HTR-8/SVneo (cell line): Measurements from ENCODE around the gene P4HA2.
A peak's percentile ranks its signal among the peaks of the same experiment; 100 is the strongest.

Source experiments
- DNase-seq: peaks from one replicate; pipeline ENCODE4 v3.0.0; 2011; ENCODE audit warnings: low spot score, mixed read lengths; ENCODE audit not compliant: insufficient read length
- FAIRE-seq: peaks from 2 replicates; lab custom pipeline; 2011; peaks lifted over from hg19 to GRCh38; lab: Jason Lieb, UNC

P4HA2 gene

GRCh38 chr5:132253452-132254320, 26.0 kb upstream of the P4HA2 start:
- no peak for DNase-seq
- FAIRE-seq: no peak

- FAIRE-seq (no peak), DNase-seq (no peak)
These were observed 25.4 kb upstream of the P4HA2 start for GRCh38 chr5:132253008-132253441.

- DNase-seq: no peak
- peak; percentile 4 for FAIRE-seq
These were observed 23.6 kb upstream of the P4HA2 start for GRCh38 chr5:132251220-132251725.

- DNase-seq (no peak), FAIRE-seq (no peak)
These were observed 22.9 kb upstream of the P4HA2 start for GRCh38 chr5:132250547-132250946.

GRCh38 chr5:132246806-132247205, 19.2 kb upstream of the P4HA2 start:
- FAIRE-seq (no peak), DNase-seq (no peak)

- no peak for DNase-seq
- FAIRE-seq: no peak
These were observed 17.9 kb upstream of the P4HA2 start for GRCh38 chr5:132245593-132245992.

- DNase-seq: no peak
- FAIRE-seq: no peak
These were observed 15.8 kb upstream of the P4HA2 start for GRCh38 chr5:132243366-132243977.

GRCh38 chr5:132239776-132240175, 12.1 kb upstream of the P4HA2 start:
- no peak for DNase-seq

GRCh38 chr5:132238901-132239500, 11.3 kb upstream of the P4HA2 start:
- no peak for DNase-seq

More at GRCh38 chr5:132239776-132240175, 12.1 kb upstream of the P4HA2 start:
- no peak for FAIRE-seq

GRCh38 chr5:132238169-132238744, 10.6 kb upstream of the P4HA2 start:
- FAIRE-seq (peak; percentile 9), DNase-seq (peak; percentile 61)

More at GRCh38 chr5:132238901-132239500, 11.3 kb upstream of the P4HA2 start:
- no peak for FAIRE-seq

GRCh38 chr5:132237670-132238069, 10.0 kb upstream of the P4HA2 start:
- DNase-seq: no peak
- no peak for FAIRE-seq

- DNase-seq (no peak), FAIRE-seq (no peak)
These were observed 9.5 kb upstream of the P4HA2 start for GRCh38 chr5:132237141-132237540.

GRCh38 chr5:132235340-132235739, 7.7 kb upstream of the P4HA2 start:
- FAIRE-seq (no peak), DNase-seq (no peak)

- FAIRE-seq (no peak), DNase-seq (no peak)
These were observed 7.0 kb upstream of the P4HA2 start for GRCh38 chr5:132234684-132235062.

GRCh38 chr5:132233811-132234683, 6.4 kb upstream of the P4HA2 start:
- DNase-seq (no peak), FAIRE-seq (no peak)

- DNase-seq (no peak), FAIRE-seq (no peak)
These were observed 5.4 kb upstream of the P4HA2 start for GRCh38 chr5:132233081-132233480.

- FAIRE-seq (no peak), DNase-seq (no peak)
These were observed 4.8 kb upstream of the P4HA2 start for GRCh38 chr5:132232465-132232864.

- FAIRE-seq (no peak), DNase-seq (no peak)
These were observed 3.2 kb upstream of the P4HA2 start for GRCh38 chr5:132230871-132231270.

- DNase-seq: no peak
- FAIRE-seq: no peak
These were observed 1.6 kb upstream of the P4HA2 start for GRCh38 chr5:132229236-132229635.
